H1 (cell line): ENCODE data around the gene CPLX1. TPM values are rescaled to one million over a fixed set of nuclear protein-coding genes. Genes with fewer than 3 reads are reported as not detected.

ENCODE experiments used
- CTCF ChIA-PET: fragments of 300-600 bp; sonication (Branson Sonifier 250); formaldehyde crosslinking; loops from one replicate; lab custom pipeline; 2021; ENCODE audit not compliant: partially characterized antibody; lab: Charles Lee
- POLR2A ChIA-PET: fragments of 300-600 bp; sonication (Branson Sonifier 250); formaldehyde crosslinking; loops from one replicate; lab custom pipeline; 2021; ENCODE audit warnings: inconsistent platforms; ENCODE audit not compliant: partially characterized antibody; lab: Charles Lee
- DNase-seq, 2 experiments: peaks; one replicate each; pipeline versions ENCODE4 v3.0.0 to v3.0.0-alpha.2; 2010 to 2022; ENCODE audit warnings: low spot score in 2 of 2, low read depth in 1 of 2, mixed read lengths in 1 of 2
- FAIRE-seq: peaks from 2 replicates; lab custom pipeline; 2011; peaks lifted over from hg19 to GRCh38; lab: Jason Lieb, UNC
- H2AFZ ChIP-seq: 2 replicates; pipeline ENCODE4 v1.8.1; 2012; ENCODE audit warnings: low read length, inconsistent platforms
- H2AK5ac ChIP-seq: 2 replicates; pipeline ENCODE4 v1.6.1; 2013; ENCODE audit warnings: low read depth, low read length
- H2BK120ac ChIP-seq: replicated peaks from 2 replicates; pipeline ENCODE3; 2013; ENCODE audit warnings: low read depth, low read length, inconsistent platforms
- H2BK12ac ChIP-seq: 2 replicates; pipeline ENCODE4 v1.6.1; 2013; ENCODE audit warnings: low read depth, low read length
- H2BK15ac ChIP-seq: 2 replicates; pipeline ENCODE4 v1.6.1; 2013; ENCODE audit warnings: low read length
- H2BK20ac ChIP-seq: 2 replicates; pipeline ENCODE4 v1.6.1; 2013; ENCODE audit warnings: low read length
- H2BK5ac ChIP-seq: 2 replicates; pipeline ENCODE4 v1.6.1; 2013; ENCODE audit warnings: low read depth, low read length
- H3K14ac ChIP-seq: 2 replicates; pipeline ENCODE4 v1.6.1; 2013; ENCODE audit warnings: inconsistent platforms; ENCODE audit not compliant: insufficient read length
- H3K18ac ChIP-seq: 2 replicates; pipeline ENCODE4 v1.6.1; 2013; ENCODE audit warnings: low read length; ENCODE audit errors: extremely low read depth
- H3K23ac ChIP-seq: 2 replicates; pipeline ENCODE4 v1.6.1; 2013; ENCODE audit warnings: inconsistent platforms; ENCODE audit not compliant: insufficient read length
- H3K23me2 ChIP-seq: 2 replicates; pipeline ENCODE4 v1.6.1; 2013; ENCODE audit warnings: low read depth, low read length
- H3K27ac ChIP-seq: 2 replicates; pipeline ENCODE4 v1.6.1; 2011; ENCODE audit warnings: low read depth, low read length, inconsistent platforms
- H3K27me3 ChIP-seq, 4 experiments: replicated peaks in 1 of 4; 1 replicate in 1 of 4; 2 replicates in 3 of 4; pipeline versions ENCODE4 v1.6.1 to v1.8.1; 2011 to 2013; ENCODE audit warnings: low read length in 3 of 4, mild to moderate bottlenecking in 3 of 4, inconsistent platforms in 2 of 4, mixed read lengths in 2 of 4, moderate library complexity in 1 of 4; ENCODE audit not compliant: control insufficient read depth in 3 of 4, insufficient read depth in 3 of 4; ENCODE audit errors: extremely low read depth in 1 of 4
- H3K36me3 ChIP-seq, 4 experiments: 2 replicates each; pipeline versions ENCODE4 v1.6.1 to v1.8.1; 2011 to 2013; ENCODE audit warnings: mild to moderate bottlenecking in 4 of 4, low read length in 3 of 4, moderate library complexity in 2 of 4, control low read depth in 1 of 4, inconsistent platforms in 1 of 4; ENCODE audit not compliant: insufficient read depth in 4 of 4, control insufficient read depth in 2 of 4
- H3K4ac ChIP-seq: replicated peaks from 2 replicates; pipeline ENCODE3; 2013; ENCODE audit warnings: low read length, low read depth, mixed read lengths, inconsistent platforms; ENCODE audit not compliant: insufficient read length
- H3K4me1 ChIP-seq, 4 experiments: replicated peaks in 1 of 4; 1 replicate in 1 of 4; 2 replicates in 3 of 4; pipeline versions ENCODE4 v1.6.1 to v1.8.1; 2011 to 2013; ENCODE audit warnings: low read length in 3 of 4, inconsistent platforms in 2 of 4, mixed read lengths in 1 of 4; ENCODE audit not compliant: insufficient read depth in 4 of 4, control insufficient read depth in 3 of 4
- H3K4me2 ChIP-seq, 2 experiments: 2 replicates each; pipeline versions ENCODE4 v1.6.1 to v1.8.1; 2011 to 2013; ENCODE audit warnings: low read depth in 2 of 2, low read length in 2 of 2, control low read depth in 1 of 2, inconsistent platforms in 1 of 2, mild to moderate bottlenecking in 1 of 2; ENCODE audit not compliant: insufficient read depth in 1 of 2
- H3K4me3 ChIP-seq, 4 experiments: fragments of 200-600, 300-600 bp in 1 of 4; sonication (generic), shearing (Covaris generic), sonication (Bioruptor Twin) in 1 of 4; 2 replicates each; pipeline versions ENCODE4 v1.5.1 to v1.8.1; 2011 to 2016; ENCODE audit warnings: low read length in 4 of 4, low read depth in 3 of 4, control low read depth in 2 of 4, inconsistent platforms in 2 of 4, mild to moderate bottlenecking in 2 of 4, mixed read lengths in 1 of 4, moderate library complexity in 1 of 4; ENCODE audit not compliant: insufficient read depth in 2 of 4; ENCODE audit errors: extremely low read depth in 1 of 4
- H3K56ac ChIP-seq: replicated peaks from 2 replicates; pipeline ENCODE3; 2013; ENCODE audit warnings: low read depth, mild to moderate bottlenecking, mixed read lengths, low read length, inconsistent platforms; ENCODE audit not compliant: insufficient read length
- H3K79me1 ChIP-seq: 2 replicates; pipeline ENCODE4 v1.6.1; 2013; ENCODE audit warnings: low read depth, low read length, control low read depth
- H3K79me2 ChIP-seq, 2 experiments: 2 replicates each; pipeline versions ENCODE4 v1.6.1 to v1.8.1; 2012 to 2013; ENCODE audit warnings: low read length in 2 of 2, mild to moderate bottlenecking in 2 of 2, inconsistent platforms in 1 of 2; ENCODE audit not compliant: insufficient read depth in 2 of 2, control insufficient read depth in 1 of 2
- H3K9ac ChIP-seq, 4 experiments: replicated peaks in 1 of 4; 1 replicate in 1 of 4; 2 replicates in 3 of 4; pipeline versions ENCODE4 v1.6.1 to v1.8.1; 2011 to 2013; ENCODE audit warnings: low read depth in 3 of 4, low read length in 3 of 4, control low read depth in 2 of 4, mild to moderate bottlenecking in 2 of 4, moderate library complexity in 2 of 4, inconsistent platforms in 1 of 4; ENCODE audit errors: extremely low read depth in 1 of 4
- H3K9me3 ChIP-seq, 2 experiments: 2 replicates each; pipeline versions ENCODE4 v1.6.1 to v1.8.1; 2012 to 2013; ENCODE audit warnings: mild to moderate bottlenecking in 2 of 2, moderate library complexity in 2 of 2, control low read depth in 1 of 2, inconsistent platforms in 1 of 2, low read depth in 1 of 2, low read length in 1 of 2, mixed read lengths in 1 of 2; ENCODE audit not compliant: insufficient read depth in 2 of 2
- H4K20me1 ChIP-seq, 2 experiments: replicated peaks in 1 of 2; 2 replicates each; pipeline versions ENCODE3 to v1.8.1; 2011 to 2013; ENCODE audit warnings: inconsistent platforms in 2 of 2, low read length in 2 of 2, mild to moderate bottlenecking in 1 of 2; ENCODE audit not compliant: insufficient read depth in 2 of 2, control insufficient read depth in 1 of 2
- H4K5ac ChIP-seq: 2 replicates; pipeline ENCODE4 v1.6.1; 2013; ENCODE audit warnings: low read length, low read depth, mixed read lengths, inconsistent platforms; ENCODE audit not compliant: insufficient read length
- H4K8ac ChIP-seq: 2 replicates; pipeline ENCODE4 v1.8.0; 2013; ENCODE audit warnings: mild to moderate bottlenecking, moderate library complexity, low read length, inconsistent platforms; ENCODE audit not compliant: insufficient read depth; ENCODE audit errors: extremely low read depth
- H4K91ac ChIP-seq: replicated peaks from 2 replicates; pipeline ENCODE3; 2013; ENCODE audit warnings: low read length, mixed read lengths, inconsistent platforms; ENCODE audit not compliant: insufficient read length
- FOSL1 ChIP-seq: IDR thresholded peaks from 2 replicates; pipeline ENCODE4 v1.6.1; 2011; ENCODE audit warnings: mild to moderate bottlenecking, low read depth, low read length, moderate library complexity; ENCODE audit not compliant: insufficient read depth
- WGBS, 2 experiments: shearing (Covaris generic) in 1 of 2; methylation state at CpG; one replicate each; pipeline versions ENCODE4 v1.1.6 to v1.1.7; 2013 to 2015; ENCODE audit warnings: low lambda C conversion rate in 2 of 2, mixed read lengths in 2 of 2, inconsistent platforms in 1 of 2, low coverage in 1 of 2, missing lambda C conversion rate in 1 of 2; ENCODE audit not compliant: insufficient replicate concordance in 2 of 2, insufficient coverage in 1 of 2, insufficient read length in 1 of 2; ENCODE audit errors: extremely low coverage in 1 of 2, missing lambda C conversion rate in 1 of 2; 5-methylcytosine and 5-hydroxymethylcytosine counted together
- polyA plus RNA-seq, 7 experiments: library from polyadenylated mRNA; depleted of rRNA in 3 of 7; stranded (reverse) in 5 of 7; unstranded in 2 of 7; fragments of >200 nt in 5 of 7; fragments of 200-250 nt in 2 of 7; gene quantifications; 1 replicate in 5 of 7; 2 replicates in 1 of 7; 4 replicates in 1 of 7; pipeline versions ENCODE4 v1.2.1 to v1.2.3, GENCODE V29; 2011 to 2013; ENCODE audit warnings: missing spikeins in 2 of 7, mixed read lengths in 2 of 7
- total RNA-seq: library from RNA; stranded (reverse); fragmentation: NEBNext Ultra II Directional; extraction: Animal tissue kit (Norgen Biotek cat#: 25700); gene quantifications from 2 replicates; pipeline ENCODE4 v1.2.1, GENCODE V29; 2021

The CPLX1 gene
- total and polyA plus RNA-seq, 2 of the 8 experiments (the other 6 are each of a cell fraction or from before 2014, with no cell fraction given), result 0.32 to 0.56 TPM

DNA sequence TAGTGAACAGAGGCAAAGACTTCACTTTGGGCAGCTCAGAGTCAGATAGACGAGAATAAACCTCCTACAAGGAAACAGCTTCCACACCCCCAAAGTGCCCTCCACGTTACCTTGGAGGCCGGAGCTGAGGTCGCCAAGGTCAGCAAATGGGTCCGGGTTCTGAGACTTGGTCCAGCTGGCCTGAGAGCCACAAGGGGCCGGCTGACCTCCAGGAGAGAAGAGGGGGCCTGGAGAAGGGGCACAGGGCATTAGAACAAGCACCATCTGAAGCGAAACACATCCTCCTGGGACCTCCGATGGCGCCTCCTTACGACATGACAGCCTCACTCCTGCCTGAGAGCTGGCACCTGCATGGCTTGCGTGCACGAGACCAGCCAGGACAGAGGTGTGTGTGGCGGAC, 33.6 kb upstream of the CPLX1 start:
- no peak for TF ChIP-seq FOSL1
- Histone ChIP-seq H4K91ac (no peak overlapping the region), H3K18ac (no peak overlapping the region), H2AK5ac (no peak overlapping the region), H4K20me1 (peaks cover 0 to 2% of the 10 kb centered on the region in 2 experiments), H3K4me2 (no peak overlapping the region), H4K5ac (no peak overlapping the region), H3K56ac (no peak overlapping the region), H3K27me3 (no peaks in the 10 kb centered on the region), H2BK12ac (no peak overlapping the region), H2AFZ (no peak overlapping the region), H2BK15ac (no peak overlapping the region), H3K27ac (no peak overlapping the region), H3K4ac (no peak overlapping the region), H3K14ac (no peak overlapping the region), H3K9me3 (no peaks in the 10 kb centered on the region), H3K9ac (no peak overlapping the region), H2BK120ac (no peak overlapping the region), H3K79me2 (no peaks in the 10 kb centered on the region), H3K4me3 (no peak overlapping the region), H2BK5ac (no peak overlapping the region), H3K79me1 (no peaks in the 10 kb centered on the region), H3K23me2 (no peaks in the 10 kb centered on the region), H3K4me1 (no peaks in the 10 kb centered on the region), H4K8ac (no peak overlapping the region; the same call in 1 of the 2 replicates), H3K23ac (no peak overlapping the region), H2BK20ac (no peak overlapping the region), H3K36me3 (peaks cover 5 to 25% (median 17%) of the 10 kb centered on the region in 4 experiments)
- DNase-seq (no peak), FAIRE-seq (no peak)
- CTCF ChIA-PET, result interaction anchor here (0.5 to 1.3 kb wide), 3 partner anchors 16 to 119 kb away, joined by 3 to 5 read pairs (median 4); no protein-coding TSS in a partner anchor
- POLR2A ChIA-PET, result no interaction called here
- 89% methylated on average over 13 of the region's 13 CpGs; no CpG with 5 or more reads in 1 of the 2 experiments for WGBS, 2 experiments
